ENCODE data around the gene ALDH3B2.

DNA sequence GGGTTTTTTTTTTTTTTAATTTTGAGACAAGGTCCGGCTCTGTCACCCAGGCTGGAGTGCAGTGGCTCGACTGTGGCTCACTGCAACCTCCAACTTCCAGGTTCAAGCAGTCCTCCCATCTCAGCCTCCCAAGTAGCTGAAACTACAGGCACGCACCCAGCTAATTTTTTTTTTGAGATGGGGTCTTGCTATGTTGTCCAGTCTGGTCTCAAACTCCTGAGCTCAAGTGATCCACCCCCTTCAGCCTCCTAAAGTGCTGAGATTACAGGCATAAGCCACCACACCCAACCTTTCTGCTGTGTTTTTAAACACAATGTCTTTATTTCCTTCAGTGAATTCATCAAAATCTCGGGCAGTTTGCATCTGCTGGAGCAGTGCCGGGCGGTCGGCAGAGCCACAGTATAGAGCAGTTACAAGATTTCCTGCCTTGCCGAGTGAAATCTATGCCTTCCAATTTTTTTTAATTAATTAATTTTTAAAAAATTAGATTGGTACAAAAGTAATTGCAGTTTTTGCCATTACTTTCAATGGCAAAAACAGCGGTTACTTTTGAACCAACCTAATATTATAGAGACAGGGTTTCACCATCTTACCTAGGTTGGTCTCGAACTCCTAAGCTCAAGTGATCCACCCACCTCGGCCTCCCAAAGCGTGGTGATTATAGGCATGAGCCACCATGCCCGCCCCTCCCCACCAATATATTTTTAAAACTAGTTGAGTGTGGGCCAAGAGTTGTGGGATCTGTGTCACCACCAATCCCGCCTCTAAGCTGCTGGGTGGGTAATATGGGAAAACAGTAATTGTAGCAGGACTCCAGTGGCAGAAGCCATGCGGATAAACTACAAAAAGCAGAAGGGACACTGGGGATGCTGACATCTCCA lies 21.2 kb downstream of the ALDH3B2 start:
- TF ChIP-seq CTCF (IDR thresholded peaks at IDR 0.05) (no peak), POLR2A (IDR thresholded peaks at IDR 0.05) (no peak), POLR2AphosphoS5 (IDR thresholded peaks at IDR 0.05) (no peak), EP300 (IDR thresholded peaks at IDR 0.05) (no peak)

Data from gastroesophageal sphincter (tissue), 3 donors.